ENCODE measurements around the gene RAMACL.

DNA sequence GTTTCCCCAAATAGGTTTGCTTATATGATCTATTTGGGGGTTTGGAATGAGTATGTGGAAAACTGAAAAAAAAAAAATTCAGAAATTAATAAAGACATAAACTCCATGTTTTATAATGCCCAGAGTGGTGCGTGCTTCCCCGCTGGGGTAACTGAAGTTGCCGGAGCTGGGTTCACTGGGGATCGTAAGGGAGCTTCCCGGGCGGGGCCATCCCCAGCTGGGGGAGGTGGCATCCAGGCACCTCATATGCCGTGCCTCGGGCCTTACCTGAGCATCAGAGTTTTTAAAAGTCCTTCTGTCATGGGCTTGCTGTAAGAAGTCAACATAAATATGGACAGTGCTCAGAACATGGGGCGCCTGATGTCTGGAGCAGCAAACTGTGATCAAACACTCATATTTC is 17.9 kb upstream of the RAMACL start:
- TF ChIP-seq CTCF (IDR thresholded peaks at IDR 0.05; ENCODE audit: low read depth, low read length), result no peak
- TF ChIP-seq POLR2A (IDR thresholded peaks at IDR 0.05; ENCODE audit: extremely low read depth, insufficient read length), result no peak
- no peak for TF ChIP-seq MYC (IDR thresholded peaks at IDR 0.05; ENCODE audit: low read depth, low read length)

Data from NB4 (cell line).